DOHH2 (cell line): Measurements from ENCODE around the gene RNU6-7.

Experiments
- H3F3A ChIP-seq: fragments of 200-600 bp; sonication (generic), shearing (Covaris generic); 2 replicates; pipeline ENCODE4 v1.6.0; 2016; ENCODE audit warnings: antibody characterized with exemption, mild to moderate bottlenecking; ENCODE audit not compliant: control insufficient read depth, insufficient read depth
- H3K27ac ChIP-seq: fragments of 200-600 bp; sonication (generic); 2 replicates; pipeline ENCODE4 v1.5.1; 2014; ENCODE audit warnings: low read depth, mild to moderate bottlenecking, low read length, moderate library complexity
- H3K27me3 ChIP-seq: fragments of 200-600 bp; sonication (generic); 2 replicates; pipeline ENCODE4 v1.6.1; 2014; ENCODE audit warnings: mild to moderate bottlenecking, low read length, mixed read lengths; ENCODE audit not compliant: control insufficient read depth
- H3K36me3 ChIP-seq: fragments of 200-600 bp; sonication (generic); 2 replicates; pipeline ENCODE4 v1.6.1; 2014; ENCODE audit warnings: mild to moderate bottlenecking, low read length, moderate library complexity, mixed read lengths; ENCODE audit not compliant: control insufficient read depth
- H3K4me1 ChIP-seq: fragments of 200-600 bp; sonication (generic); 2 replicates; pipeline ENCODE4 v1.6.1; 2014; ENCODE audit warnings: mild to moderate bottlenecking, low read length, mixed read lengths; ENCODE audit not compliant: control insufficient read depth
- H3K4me2 ChIP-seq: fragments of 200-600 bp; sonication (generic); 2 replicates; pipeline ENCODE4 v1.6.0; 2014; ENCODE audit warnings: mild to moderate bottlenecking, low read length, moderate library complexity
- H3K4me3 ChIP-seq: fragments of 200-600 bp; sonication (generic); 2 replicates; pipeline ENCODE4 v1.5.1; 2014; ENCODE audit warnings: mild to moderate bottlenecking, low read length, mixed read lengths
- H3K79me2 ChIP-seq: fragments of 200-600 bp; sonication (generic); 2 replicates; pipeline ENCODE4 v1.6.1; 2014; ENCODE audit warnings: mild to moderate bottlenecking, low read length, mixed read lengths; ENCODE audit not compliant: control insufficient read depth
- H3K9me2 ChIP-seq: fragments of 200-600 bp; sonication (generic); replicated peaks from 2 replicates; pipeline ENCODE4 v1.6.1; 2014; ENCODE audit warnings: mild to moderate bottlenecking, low read length, mixed read lengths; ENCODE audit not compliant: control insufficient read depth
- H3K9me3 ChIP-seq: fragments of 200-600 bp; sonication (generic); 2 replicates; pipeline ENCODE4 v1.6.1; 2014; ENCODE audit warnings: antibody characterized with exemption, low read length, mixed read lengths; ENCODE audit not compliant: control insufficient read depth, insufficient read depth
- H4K20me1 ChIP-seq: fragments of 200-600 bp; sonication (generic); 2 replicates; pipeline ENCODE4 v1.6.0; 2014; ENCODE audit warnings: low read depth, mild to moderate bottlenecking, antibody characterized with exemption, low read length, moderate library complexity; ENCODE audit not compliant: control insufficient read depth, insufficient read depth
- CTCF ChIP-seq: fragments of 200-600 bp; sonication (generic); IDR thresholded peaks from one replicate; pipeline ENCODE4 v1.5.1; 2014; ENCODE audit warnings: antibody characterized with exemption, mild to moderate bottlenecking, low read depth, low read length; ENCODE audit not compliant: poor library complexity, severe bottlenecking
- EZH2phosphoT487 ChIP-seq: fragments of 200-600 bp; sonication (generic); IDR thresholded peaks from 2 replicates; pipeline ENCODE4 v1.6.1; 2017; ENCODE audit warnings: borderline replicate concordance, mild to moderate bottlenecking, antibody characterized with exemption, low read length, moderate library complexity, mixed read lengths

Gene RNU6-7

GRCh38 chr14:32224737-32225377 is 23.0 kb downstream of the RNU6-7 start:
- Histone ChIP-seq H3K27me3 (no peaks in the 10 kb centered on the region), H3K79me2 (no peaks in the 10 kb centered on the region), H3F3A (no peaks in the 10 kb centered on the region), H3K4me2 (no peak overlapping the region), H3K4me1 (no peaks in the 10 kb centered on the region), H3K4me3 (no peak overlapping the region), H3K9me3 (no peaks in the 10 kb centered on the region), H4K20me1 (no peaks in the 10 kb centered on the region), H3K36me3 (no peaks in the 10 kb centered on the region), H3K27ac (no peak overlapping the region), H3K9me2 (no peaks in the 10 kb centered on the region)
- no peak for TF ChIP-seq CTCF
- TF ChIP-seq EZH2phosphoT487 = no peak

DNA sequence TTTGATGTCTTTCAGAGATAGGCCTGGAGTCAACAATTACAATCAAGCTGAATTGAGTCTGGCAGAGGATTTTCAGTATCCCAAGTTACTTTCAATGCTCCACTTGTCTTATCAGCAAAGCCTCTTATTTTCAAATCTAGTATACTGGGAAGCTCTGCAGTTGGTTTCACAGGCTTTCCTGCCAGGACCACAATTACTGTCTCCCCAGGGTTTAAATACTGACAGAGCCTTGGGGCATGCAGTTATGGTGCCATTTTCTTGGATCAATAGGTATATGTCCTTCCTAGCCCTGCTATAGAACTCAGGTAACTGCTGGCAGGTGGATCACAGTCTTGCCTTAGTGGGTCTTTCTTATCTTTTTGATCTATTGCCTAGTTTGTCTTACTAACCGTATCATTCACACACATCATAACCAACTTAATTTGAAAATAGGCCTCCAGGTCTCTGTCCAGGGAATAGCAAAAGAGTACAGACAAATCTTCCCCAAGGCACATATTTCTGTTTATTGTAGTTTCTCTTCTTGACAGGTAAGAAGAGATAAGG is 23.6 kb downstream of the RNU6-7 start:
- Histone ChIP-seq H4K20me1 (no peaks in the 10 kb centered on the region), H3K27me3 (no peaks in the 10 kb centered on the region), H3F3A (no peaks in the 10 kb centered on the region), H3K27ac (no peak overlapping the region), H3K4me2 (no peak overlapping the region), H3K4me3 (no peak overlapping the region), H3K4me1 (no peaks in the 10 kb centered on the region), H3K9me3 (no peaks in the 10 kb centered on the region), H3K9me2 (no peaks in the 10 kb centered on the region), H3K36me3 (no peaks in the 10 kb centered on the region), H3K79me2 (no peaks in the 10 kb centered on the region)
- TF ChIP-seq CTCF (no peak), EZH2phosphoT487 (no peak)

DNA sequence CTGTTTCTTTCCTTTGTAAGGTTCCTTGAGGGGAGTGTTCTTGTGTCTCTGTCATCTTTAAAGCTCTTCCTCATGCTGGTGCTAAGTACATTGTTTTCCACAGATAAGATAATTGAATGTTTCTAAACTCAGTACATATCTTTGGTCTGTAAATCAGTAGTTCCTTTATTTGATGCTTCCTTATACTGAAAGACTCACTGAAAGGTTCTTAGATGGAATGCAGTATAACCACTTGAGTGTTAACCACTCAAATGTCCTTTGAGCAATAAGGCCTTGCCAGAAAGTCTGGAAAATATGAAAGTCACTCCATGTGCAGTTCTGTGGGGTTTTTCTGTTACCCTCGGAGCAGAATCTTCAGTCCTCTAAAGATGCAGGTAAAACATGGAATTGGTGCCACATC is 24.2 kb downstream of the RNU6-7 start:
- H3K9me3 ChIP-seq = no peaks in the 10 kb centered on the region
- no peak overlapping the region for H3K27ac ChIP-seq
- H3F3A ChIP-seq = no peaks in the 10 kb centered on the region

More for the DNA sequence above, 24.2 kb downstream of the RNU6-7 start:
- no peaks in the 10 kb centered on the region for H3K4me1 ChIP-seq
- H3K27me3 ChIP-seq = no peaks in the 10 kb centered on the region
- H3K79me2 ChIP-seq = no peaks in the 10 kb centered on the region
- H3K4me2 ChIP-seq = no peak overlapping the region
- H3K36me3 ChIP-seq = no peaks in the 10 kb centered on the region
- H4K20me1 ChIP-seq = no peaks in the 10 kb centered on the region
- no peak for TF ChIP-seq CTCF
- no peak for TF ChIP-seq EZH2phosphoT487
- no peaks in the 10 kb centered on the region for H3K9me2 ChIP-seq
- no peak overlapping the region for H3K4me3 ChIP-seq
